Skin of body (tissue), 2 donors: Measurements from ENCODE around the gene SERPINB8. TPM values are rescaled to one million over a fixed set of nuclear protein-coding genes. Genes with fewer than 3 reads are reported as not detected.
"Not testable (repeated sequence)": the region's sequence is repeated elsewhere in the genome, so short reads cannot be mapped to it uniquely, and the experiment has no call there.

Experiments used
- DNase-seq: peaks from one replicate; lab custom pipeline; 2025; lab: John Stamatoyannopoulos, UW
- total RNA-seq: library from RNA; depleted of rRNA; stranded (reverse); fragments of >200 nt; gene quantifications from one replicate; pipeline ENCODE4 v1.2.3, GENCODE V29; 2014

SERPINB8 gene, protein sequence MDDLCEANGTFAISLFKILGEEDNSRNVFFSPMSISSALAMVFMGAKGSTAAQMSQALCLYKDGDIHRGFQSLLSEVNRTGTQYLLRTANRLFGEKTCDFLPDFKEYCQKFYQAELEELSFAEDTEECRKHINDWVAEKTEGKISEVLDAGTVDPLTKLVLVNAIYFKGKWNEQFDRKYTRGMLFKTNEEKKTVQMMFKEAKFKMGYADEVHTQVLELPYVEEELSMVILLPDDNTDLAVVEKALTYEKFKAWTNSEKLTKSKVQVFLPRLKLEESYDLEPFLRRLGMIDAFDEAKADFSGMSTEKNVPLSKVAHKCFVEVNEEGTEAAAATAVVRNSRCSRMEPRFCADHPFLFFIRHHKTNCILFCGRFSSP
- 12.4 TPM for total RNA-seq

GRCh38 chr18:63969942-63970808 lies at the start of gene SERPINB8:
TSS of gene SERPINB8 (plus strand) at chr18:63970081. CDS start at chr18:63978309, 8,228 bp downstream.
- peak; percentile 94 for DNase-seq

- DNase-seq = no peak
Observed at GRCh38 chr18:63922049-63922448, 47.8 kb upstream of the SERPINB8 start.

- no peak for DNase-seq
Observed at GRCh38 chr18:63924551-63924950, 45.3 kb upstream of the SERPINB8 start.

- DNase-seq = no peak
Observed at GRCh38 chr18:63928331-63928730, 41.5 kb upstream of the SERPINB8 start.

- DNase-seq = not testable (repeated sequence)
Observed at GRCh38 chr18:63929369-63929768, 40.5 kb upstream of the SERPINB8 start.

- DNase-seq = no peak
Observed at GRCh38 chr18:63930773-63931354, 39.0 kb upstream of the SERPINB8 start.

DNA sequence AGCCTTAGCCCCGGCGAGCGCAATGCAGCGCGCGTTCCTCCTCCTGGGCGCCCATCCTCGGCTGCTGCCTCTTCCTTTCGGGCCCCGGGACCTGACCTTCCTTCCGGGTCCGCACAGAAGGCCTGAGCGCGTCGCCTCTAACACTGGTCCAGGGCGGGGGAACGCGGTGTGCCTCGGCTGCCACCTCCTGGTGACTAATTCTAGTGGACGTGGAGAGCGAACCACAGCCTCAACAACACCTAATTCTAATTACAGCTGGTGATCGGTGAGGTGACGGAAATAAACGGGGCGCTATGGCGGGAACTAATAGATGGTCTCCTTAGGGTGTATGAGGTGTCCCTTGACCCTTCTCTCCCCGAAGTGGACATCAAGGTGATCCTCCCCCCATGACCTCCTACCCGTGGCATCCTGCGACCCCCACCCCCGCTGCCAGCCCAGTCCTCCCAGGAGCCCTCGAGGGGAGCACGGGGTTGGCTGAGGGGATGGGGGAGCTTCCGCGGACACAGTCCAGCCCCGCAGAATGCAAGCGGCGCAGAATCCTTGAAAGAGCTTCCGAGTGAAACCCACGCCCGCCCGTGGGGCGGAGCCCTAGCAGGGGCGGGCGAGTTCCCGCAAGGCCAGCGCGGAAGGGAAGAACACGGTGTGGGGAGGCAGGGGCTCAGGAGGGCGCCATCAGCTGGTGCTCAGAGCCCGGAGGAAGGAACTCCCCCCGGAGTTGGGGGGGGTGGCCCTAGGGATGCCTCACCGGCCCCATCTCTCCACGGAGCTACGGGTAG lies 33.5 kb upstream of the SERPINB8 start:
- DNase-seq = peak; percentile 33

DNA sequence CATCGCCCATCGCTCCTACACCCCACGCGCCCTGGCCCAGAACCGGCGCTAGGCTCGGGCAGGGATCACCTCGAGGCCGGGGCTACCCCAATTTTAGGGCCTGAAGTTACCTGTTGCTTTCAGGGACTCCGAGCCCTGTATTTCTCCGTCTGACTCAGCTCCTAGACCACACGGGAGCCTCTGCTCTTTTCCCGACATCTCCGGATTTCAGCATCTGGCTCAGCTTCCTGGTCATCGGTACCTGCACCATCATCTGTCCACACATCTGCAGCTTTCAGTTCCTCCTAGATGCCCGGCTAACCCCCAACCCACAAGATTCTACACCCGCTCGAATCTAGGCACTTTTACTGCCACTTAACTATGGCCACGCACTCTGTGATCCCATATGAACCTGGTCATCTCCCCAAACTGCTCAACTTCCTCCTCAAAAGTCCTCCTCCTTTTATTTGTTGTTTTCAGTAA lies 32.9 kb upstream of the SERPINB8 start:
- DNase-seq = no peak

GRCh38 chr18:63940008-63940407 lies 29.9 kb upstream of the SERPINB8 start:
- DNase-seq = no peak

GRCh38 chr18:63940543-63941050 lies 29.3 kb upstream of the SERPINB8 start:
- DNase-seq = not testable (repeated sequence)

- no peak for DNase-seq
Observed at GRCh38 chr18:63947051-63947790, 22.7 kb upstream of the SERPINB8 start.

GRCh38 chr18:63949068-63949737 lies 20.7 kb upstream of the SERPINB8 start, which contains the start of gene HMSD:
TSS of gene HMSD (plus strand) at chr18:63949301. CDS start at chr18:63953456, 4,155 bp downstream.
- no peak for DNase-seq

- no peak for DNase-seq
Observed at GRCh38 chr18:63951302-63951705, 18.6 kb upstream of the SERPINB8 start.

DNA sequence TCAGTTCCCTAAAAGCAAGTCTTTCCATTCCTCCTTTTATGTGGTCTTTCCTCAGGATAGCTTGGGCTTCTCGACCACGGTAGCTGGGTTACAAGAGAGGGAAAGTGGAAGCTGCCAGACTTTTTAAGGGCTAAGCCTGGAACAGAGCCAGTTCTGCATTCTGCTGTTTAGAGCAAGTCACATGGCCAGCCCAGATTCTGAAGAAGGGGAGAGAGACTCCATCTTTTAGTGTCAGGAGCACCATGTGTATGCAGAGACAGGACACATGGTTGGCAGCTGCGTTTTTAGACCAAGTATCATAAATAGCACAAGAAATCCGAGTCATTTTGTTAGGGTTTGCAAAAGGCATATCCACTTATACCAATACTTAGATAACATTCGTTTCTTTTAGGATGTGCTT lies 16.1 kb upstream of the SERPINB8 start:
- peak; percentile 49 for DNase-seq

DNA sequence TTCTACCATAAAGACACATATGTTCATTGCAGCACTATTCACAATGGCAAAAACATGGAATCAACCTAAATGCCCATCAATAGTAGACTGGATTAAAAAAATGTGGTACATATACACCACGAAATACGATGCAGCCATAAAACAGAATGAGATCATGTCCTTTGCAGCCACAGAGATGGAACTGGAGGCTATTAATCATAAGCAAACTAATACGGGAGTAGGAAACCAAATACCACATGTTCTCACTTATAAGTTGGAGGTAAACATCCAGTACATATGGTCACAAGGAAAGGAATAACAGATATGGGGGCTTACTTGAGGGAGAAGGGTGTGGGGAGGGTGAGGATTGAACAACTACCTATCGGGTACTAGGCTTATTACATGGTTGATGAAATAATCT lies 13.1 kb upstream of the SERPINB8 start:
- no peak for DNase-seq

- no peak for DNase-seq
Observed at GRCh38 chr18:63960891-63961290, 9.0 kb upstream of the SERPINB8 start.

DNA sequence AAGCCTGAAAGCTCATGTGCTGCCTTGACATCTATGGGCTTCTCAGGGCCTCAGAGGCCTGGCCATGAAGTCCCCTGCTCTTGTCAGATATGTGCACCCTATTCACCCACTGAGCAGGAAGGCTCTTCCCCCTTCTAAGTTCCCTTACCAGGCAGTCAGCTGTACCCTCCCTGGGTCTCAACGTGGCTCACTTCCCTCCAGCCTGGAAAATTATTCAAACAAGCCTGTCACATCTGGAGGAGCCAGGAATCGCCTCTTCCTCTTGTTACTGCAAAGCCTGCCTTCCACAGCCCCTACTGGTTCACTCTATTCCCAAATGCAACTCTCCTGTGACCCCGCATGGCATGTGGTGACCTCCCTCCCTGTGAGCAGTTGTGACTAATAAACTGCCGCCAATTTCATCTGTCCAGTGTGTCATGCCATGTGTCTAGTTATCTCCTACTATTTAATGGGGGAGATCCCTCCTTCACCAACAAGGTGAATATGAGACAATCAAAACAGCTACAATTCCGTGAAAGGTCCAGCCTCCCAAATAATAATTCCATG lies 8.4 kb upstream of the SERPINB8 start:
- no peak for DNase-seq

GRCh38 chr18:63962137-63962536 lies 7.7 kb upstream of the SERPINB8 start:
- no peak for DNase-seq

GRCh38 chr18:63963615-63964256 lies 6.1 kb upstream of the SERPINB8 start:
- DNase-seq = no peak
